NT2/D1 (cell line): ENCODE data around the gene PAPPA.

ENCODE experiments used
- SUZ12 ChIP-seq: IDR thresholded peaks from 2 replicates; pipeline ENCODE4 v1.6.1; 2011; ENCODE audit not compliant: insufficient read length, insufficient read depth; ENCODE audit errors: extremely low read depth
- YY1 ChIP-seq: IDR thresholded peaks from 2 replicates; pipeline ENCODE4 v1.6.1; 2011; ENCODE audit not compliant: insufficient read length, insufficient read depth
- ZNF274 ChIP-seq: IDR thresholded peaks from 2 replicates; pipeline ENCODE4 v1.6.1; 2011; ENCODE audit warnings: mild to moderate bottlenecking, low read depth, low read length

GRCh38 chr9:116223926-116224325, 70.3 kb downstream of the PAPPA start:
- TF ChIP-seq ZNF274, result no peak
- TF ChIP-seq YY1, result no peak
- no peak for TF ChIP-seq SUZ12
